Fibroblast of skin of left quadriceps (primary cell): Measurements from ENCODE around the gene ZNF664.

Experiments used
- DNase-seq, 2 experiments: peaks; one replicate each; pipeline ENCODE4 v3.0.0-alpha.2; 2013; ENCODE audit warnings: low read depth in 2 of 2

The ZNF664 gene

DNA sequence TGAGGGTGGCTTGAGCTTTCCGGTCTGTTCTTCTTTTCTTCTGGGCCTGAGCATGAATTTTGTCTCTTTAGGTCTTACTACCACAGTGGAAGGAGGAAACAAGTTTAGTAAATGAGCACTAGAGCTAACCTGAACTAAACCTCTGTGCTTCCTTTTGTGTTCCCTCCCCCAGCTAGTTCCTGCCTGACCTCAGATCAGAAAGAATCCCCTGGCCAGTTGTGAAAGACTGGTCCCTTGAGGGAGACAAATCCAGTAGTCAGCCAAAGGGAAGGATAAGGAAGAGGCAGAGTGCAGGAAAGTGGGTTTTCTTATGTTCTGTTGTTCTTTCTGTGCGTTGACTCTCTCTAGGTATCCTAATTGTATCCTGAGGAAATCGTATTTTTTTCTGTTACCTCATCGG, 17.5 kb downstream of the ZNF664 start:
- DNase-seq, result peak in 1 of 2 experiments; percentile 48

DNA sequence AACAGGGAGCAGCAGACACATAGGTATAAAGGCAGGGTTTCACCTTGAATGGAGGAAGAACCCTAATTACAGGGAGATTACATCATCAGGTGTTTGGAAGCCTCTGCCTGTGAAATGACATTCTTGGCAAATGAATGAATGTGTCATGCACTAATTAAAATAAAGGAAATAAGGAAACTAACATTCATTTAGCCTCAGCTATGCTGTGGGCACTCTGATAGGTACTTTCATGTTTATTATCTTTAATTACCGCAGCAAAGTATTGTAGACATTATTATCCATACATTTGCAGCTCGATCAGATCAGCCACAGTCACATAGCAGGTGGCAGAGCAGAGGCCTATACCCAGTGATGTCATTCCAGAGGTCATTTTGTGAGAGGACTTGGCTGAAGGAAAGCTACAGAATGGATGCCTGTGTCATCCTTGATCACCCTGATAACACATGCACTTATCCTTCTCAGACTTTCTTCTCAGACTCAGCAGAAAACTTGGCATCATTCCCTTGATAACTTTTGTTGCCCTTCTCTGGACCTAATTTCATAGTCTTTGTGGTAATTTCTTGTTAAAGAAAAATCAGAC, 18.4 kb downstream of the ZNF664 start:
- no peak for DNase-seq

DNA sequence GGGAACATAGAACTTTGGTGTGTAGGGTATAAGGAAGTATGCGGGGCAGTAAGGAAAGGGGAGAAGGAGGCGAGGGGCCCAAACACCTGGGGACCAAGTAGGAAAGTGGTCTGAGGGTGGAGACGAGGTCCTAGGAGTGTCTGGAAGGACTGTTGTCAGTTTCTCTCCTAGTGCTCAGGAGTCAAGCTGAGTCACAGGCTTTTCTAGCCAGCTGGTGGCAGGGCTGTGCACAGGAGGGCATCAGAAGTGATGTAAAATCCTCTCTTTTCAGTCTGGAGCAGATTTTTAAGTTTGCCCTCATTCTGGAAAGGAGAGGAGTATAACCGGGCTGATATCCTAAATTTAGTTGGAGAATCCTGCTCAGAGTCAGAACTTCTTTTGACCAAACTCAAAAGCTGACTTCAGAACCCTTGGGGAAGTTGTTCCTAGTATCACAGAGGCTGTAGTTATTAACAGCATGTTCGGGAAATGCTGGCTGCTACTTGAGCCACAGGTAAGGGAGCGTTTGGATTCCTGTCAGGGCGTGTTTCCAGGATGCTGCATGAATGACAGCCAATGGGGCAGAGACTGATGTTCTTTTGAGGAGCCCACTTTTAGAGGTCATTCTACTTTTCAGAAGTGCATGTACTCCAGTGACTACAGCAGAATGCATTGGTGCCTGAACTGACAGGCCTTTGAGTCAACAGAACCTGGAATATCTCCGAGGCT, 19.3 kb downstream of the ZNF664 start:
- no peak for DNase-seq

DNA sequence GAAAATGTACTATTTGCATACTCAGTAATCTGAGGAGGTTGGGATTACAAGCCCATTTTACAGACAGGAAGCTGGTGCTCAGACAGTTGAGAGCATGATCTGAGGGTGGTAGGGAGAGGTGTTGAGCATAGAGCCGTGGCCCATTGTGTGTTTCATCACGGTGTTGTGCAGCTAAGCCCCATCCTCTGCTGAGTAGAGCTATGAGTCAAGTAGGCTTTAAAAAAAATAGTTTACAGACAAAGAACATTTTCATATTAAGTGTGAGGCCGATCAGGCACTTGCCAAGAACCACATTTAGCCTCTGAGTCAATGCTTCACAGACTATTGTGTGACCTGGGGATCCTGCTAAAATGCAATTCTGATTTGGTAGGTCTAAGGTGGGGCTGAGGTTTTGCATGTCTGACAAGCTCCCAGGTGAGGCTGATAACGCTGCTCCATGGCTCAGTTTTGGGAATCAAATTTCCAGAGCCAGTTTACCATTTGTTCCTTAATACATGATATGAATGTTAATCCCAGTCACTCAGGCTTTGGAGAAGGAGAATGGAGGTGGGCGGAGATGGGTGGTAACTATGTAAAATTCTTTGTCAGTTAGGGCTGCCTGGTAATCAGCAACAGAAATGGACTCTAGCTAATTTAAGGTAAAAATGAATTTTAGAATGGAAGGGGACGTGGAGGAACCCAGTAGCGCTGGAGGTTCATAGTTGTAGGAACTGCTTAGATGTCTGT, 22.2 kb downstream of the ZNF664 start:
- DNase-seq, result peak in 1 of 2 experiments; percentile 20

- no peak for DNase-seq
Observed at GRCh38 chr12:123996581-123996980, 23.6 kb downstream of the ZNF664 start.

DNA sequence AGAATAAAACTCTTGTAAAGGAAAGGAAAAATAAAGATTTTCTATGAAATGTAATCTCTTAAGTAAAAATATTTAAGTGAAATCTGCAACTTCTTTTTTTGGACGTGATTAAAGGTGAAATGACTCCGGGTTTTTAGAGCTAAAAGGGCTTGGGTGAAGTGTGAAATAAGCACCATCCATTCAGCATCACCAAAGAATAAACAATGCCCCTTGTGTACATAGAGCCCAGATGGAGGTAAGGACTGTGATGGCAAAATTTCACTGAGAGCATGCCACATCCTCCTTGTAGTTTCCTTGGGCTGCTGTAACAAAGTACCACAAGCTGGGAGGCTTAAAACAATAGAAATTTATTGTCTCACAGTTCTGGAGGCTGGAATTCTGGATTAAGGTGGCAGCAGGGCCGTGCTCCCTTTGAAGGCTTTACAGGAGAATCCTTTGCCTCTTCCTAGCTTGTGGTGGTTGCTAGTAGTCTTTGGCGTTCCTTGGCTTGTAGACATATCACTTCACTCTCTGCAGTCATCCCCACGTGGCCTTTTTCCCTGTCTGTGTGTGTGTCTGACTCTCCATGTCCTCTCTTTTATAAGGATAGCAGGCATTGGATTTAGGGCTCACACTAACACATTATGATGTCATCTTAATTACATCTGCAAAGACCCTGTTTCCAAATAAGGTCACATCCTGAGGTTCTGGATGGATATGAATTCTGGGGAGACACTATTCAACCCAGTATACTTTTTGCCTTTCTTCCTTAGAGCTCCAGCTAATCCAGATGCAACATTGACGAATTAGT, 24.2 kb downstream of the ZNF664 start:
- no peak for DNase-seq

DNA sequence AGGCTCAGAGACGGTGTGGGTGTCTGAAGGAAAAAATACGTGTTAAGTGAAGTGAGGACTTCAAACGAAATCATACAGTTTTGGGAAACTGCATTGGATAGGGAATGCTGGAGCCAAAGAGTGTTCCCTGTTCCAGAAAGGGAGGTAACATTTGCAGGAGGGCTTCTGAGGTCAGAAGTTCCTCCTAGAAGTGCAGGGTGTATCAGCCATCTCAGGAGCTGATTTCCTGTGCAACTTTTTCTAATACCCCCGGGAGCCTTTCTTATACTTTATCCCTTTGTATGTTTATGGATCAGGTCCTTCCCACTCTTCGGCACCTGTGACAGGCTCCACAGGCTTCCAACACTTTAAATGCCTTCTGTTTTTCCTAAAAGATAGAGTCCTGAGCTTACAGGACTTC, 24.9 kb downstream of the ZNF664 start:
- no peak for DNase-seq

DNA sequence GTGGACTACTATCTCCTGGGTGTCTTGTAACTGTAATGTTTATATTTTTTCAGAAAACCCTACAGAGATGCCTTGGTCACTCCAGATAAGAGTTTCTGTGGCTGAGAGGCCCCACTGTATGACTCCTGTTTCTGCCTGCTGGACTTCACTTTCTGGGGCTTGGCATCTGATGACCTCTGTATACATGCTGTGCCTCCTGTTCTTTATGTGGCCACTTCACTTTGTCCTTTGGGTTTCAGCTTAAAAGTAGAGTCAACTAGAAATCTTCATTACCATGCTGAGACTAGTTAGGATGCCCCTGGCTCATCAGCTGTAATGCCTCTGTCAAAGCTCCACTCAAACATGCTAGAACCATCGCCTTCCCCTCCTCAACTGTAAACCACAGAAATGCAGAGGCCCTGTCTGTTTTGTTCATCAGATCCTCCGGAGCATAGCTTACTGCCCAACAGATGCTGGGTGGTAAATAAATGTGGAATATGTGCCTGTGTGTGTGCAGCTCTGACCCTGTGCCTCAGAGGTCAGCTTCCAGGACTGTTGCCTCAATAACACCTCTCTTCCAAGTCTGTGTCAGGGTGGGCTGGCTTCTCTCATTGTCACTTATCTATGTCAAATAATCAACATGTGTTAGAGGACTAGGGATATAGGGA, 25.5 kb downstream of the ZNF664 start:
- no peak for DNase-seq

GRCh38 chr12:123998991-123999359, 26.0 kb downstream of the ZNF664 start:
- no peak for DNase-seq

DNA sequence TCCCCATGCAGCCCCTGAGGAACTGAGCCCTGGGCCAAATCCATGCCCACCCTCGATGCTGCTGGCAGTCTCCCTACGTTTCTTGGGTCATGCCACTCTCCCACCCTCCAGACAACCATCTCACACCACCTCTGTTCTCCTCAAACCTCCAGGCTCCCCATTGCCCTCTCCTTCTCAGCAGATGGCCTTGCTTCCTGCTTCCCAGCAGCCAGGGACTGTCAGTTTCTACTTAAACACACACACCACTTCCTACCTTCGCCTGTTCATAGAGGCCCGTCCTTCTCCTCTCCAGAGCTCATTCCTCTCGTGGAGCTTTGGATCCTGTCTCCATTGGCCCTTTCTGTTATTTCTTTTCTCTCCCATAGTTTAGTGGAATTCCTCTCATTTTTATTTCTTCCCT, 27.1 kb downstream of the ZNF664 start:
- no peak for DNase-seq

- DNase-seq, result no peak
Observed at GRCh38 chr12:124001343-124001742, 28.3 kb downstream of the ZNF664 start.

DNA sequence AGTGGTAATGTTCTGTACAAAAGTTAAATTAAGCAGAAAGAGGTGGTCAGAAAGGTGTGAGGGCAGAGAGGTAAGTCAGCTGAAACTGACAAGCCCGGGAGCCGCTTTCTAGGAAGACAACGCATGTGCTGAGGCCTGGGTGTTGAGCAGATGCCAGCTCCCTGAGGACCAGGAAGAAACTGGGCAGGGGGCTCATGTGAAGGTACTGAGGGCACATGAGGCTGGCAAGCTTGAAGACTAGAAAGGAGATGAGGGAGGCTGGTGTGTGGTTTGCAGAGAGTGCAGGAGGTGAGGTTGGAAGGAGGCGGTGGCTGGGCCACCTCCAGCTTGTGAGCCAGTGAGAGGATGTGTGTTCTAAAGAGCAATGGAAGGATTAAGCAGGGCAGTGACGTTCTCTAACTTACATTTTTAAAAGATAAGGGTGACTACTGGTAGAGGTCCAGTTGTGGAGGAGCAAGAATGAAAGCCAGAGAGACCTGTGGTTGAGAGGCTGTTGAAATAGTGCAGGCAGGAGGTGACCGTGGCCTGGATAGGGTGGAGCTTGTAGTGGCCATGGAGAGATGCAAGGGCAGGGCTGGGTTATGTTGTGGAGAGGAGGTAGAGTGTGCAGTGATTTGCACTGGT, 29.1 kb downstream of the ZNF664 start:
- DNase-seq, result no peak

GRCh38 chr12:124002654-124003053, 29.6 kb downstream of the ZNF664 start:
- DNase-seq, result no peak

DNA sequence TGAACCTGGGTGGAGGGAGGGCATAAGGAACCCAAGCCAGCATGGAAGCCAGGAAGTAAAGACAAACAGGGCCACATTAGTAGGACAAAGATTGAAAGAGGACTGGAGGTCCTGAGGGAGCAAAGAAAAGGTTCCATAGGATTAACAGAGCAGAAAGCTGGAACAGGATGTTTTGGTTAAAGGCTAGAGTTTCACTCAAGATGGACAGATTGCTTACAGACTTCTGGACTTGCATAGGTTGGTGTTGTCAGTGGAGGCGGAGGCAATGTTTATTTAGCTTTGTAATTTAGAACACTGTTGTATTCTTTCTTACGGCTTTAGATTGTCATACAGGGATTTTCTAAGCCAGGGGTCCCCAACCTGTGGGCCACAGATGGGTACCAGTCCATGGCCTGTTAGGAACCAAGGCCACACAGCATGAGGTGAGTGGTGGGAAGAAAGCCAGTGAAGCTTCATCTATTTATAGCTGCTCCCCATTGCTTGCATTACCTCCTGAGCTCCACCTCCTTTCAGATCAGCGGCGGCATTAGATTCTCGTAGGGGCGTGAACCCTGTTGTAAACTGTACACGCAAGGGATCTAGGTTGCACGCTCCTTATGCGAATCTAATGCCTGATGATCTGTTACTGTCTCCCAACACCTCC, 31.3 kb downstream of the ZNF664 start:
- no peak for DNase-seq

DNA sequence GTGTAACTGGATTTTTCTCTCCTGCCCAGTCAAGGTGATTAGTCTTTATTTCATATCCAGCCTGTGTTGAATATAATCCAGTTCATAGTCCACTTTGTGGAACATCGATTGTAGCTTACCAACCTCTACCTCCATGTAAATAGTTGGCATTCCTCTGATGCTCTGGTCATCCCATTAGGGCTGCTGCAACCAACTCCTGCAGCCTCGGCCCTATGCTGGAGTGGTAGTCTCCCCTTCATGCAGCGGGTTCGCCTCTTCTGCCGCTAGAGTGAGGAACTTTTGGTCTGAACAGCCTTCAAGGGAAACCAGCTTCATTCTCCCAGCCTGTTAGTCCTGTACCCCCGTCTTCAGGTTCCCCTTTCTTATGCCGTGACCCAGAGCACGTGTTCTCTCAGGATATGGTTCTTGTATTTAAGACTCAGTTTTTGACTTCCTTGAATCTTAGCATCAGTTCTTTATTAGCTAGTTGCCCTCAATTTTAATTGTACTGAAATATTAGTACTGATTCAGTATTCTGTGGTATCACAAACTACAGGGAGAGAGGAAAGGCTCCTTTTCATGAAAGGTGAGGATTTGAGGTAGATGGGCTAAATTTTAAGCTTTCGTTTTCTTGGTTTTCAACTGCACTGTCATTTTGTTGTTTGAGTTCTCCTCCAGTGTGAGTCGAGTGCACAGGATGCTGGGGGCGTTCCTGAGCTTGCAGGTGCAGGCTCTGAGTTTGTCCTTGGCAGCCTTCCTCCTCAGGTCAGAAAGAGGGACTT, 33.2 kb downstream of the ZNF664 start:
- DNase-seq, result no peak

DNA sequence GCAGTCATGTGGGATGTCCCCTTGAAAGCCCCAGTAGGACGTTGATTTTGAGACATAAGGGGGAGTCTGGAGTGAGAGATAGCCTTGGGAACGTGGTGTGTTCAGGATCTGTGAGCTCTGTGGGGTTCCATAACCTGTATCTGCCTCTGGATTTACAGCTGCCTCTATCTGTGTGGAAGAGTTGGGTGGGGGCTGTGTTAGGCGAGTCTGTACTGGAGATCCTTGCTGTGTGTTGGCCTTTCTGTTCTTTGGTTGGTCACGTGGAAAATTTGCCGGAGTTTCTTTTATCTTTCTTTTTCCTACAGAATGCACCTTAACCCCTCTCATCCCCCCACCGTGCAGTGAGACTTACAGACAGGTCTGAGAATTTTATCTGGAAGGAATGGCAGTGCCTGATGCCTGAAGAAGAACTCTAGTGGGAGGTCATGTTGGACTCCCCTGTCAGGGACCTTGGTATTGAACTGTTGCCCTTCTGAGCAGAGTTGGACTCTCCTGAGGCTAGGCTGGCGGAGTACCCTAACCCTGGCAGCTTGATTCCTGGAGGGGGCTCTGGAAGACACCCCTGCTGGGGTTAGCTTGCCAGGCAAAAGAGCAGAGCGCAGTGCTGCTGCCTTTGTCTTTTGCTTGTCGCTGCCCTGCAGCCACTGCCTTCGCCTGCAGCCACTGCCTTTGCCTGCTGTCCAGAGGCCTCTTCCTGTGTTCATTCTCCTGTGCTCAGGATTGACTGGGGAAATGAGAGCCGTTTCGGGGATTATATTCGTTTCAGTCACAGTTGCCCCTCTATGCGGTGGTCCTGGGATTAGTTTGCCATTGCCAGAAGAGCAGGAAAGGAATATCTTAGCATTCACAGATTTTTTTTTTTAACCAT, 34.1 kb downstream of the ZNF664 start:
- DNase-seq, result no peak

GRCh38 chr12:124007826-124008570, 35.0 kb downstream of the ZNF664 start:
- no peak for DNase-seq

DNA sequence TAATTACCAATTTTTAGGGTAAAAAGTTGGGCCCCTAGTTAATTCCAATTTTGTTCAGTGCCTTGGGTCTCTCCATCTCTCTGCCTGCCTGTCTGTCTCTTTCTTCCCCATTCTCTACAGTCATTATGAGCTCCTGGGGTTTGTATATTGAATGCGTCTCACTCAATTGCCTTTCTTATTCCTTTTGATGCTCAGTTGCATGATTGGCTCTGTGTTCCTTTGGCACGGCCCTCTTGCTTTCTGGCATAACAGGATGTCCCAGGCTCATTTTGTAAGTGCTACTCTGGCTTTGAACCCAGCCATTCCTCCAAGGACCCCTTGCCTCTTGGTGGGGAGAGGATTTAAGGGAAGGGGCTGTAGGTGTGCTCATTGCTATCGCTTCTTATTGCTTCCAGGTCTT, 35.6 kb downstream of the ZNF664 start:
- no peak for DNase-seq
